ENCODE measurements around the gene DLG1. TPM values are rescaled to one million over a fixed set of nuclear protein-coding genes. Genes with fewer than 3 reads are reported as not detected.
"Not testable (repeated sequence)": the region's sequence is repeated elsewhere in the genome, so short reads cannot be mapped to it uniquely, and the experiment has no call there.

DLG1 gene
- total RNA-seq, 2 donors from 2014 or later = 59.0 to 98.2 TPM

- H3K4me3 ChIP-seq = no peak overlapping the region
- H3K27ac ChIP-seq = no peak overlapping the region
- WGBS = 96% methylated on average over 2 of the region's 2 CpGs
- no peaks in the 10 kb centered on the region for H3K4me1 ChIP-seq (replicated peaks)
- no peaks in the 10 kb centered on the region for H3K36me3 ChIP-seq
- intact Hi-C loops (cut with DNase I) = no loop called here
- DNase-seq (ENCODE audit: low spot score) = no peak
- no peaks in the 10 kb centered on the region for H3K27me3 ChIP-seq (replicated peaks; ENCODE audit: insufficient read depth)
- H3K9me3 ChIP-seq = no peaks in the 10 kb centered on the region
- no peak for TF ChIP-seq CTCF (IDR thresholded peaks at IDR 0.05)
- TF ChIP-seq POLR2A (IDR thresholded peaks at IDR 0.05) = no peak
- no peak for TF ChIP-seq POLR2AphosphoS5 (IDR thresholded peaks at IDR 0.05)
These were observed 12.9 kb downstream of the DLG1 start for GRCh38 chr3:197285557-197285956.

GRCh38 chr3:197283045-197283444 is 15.4 kb downstream of the DLG1 start:
- 92% methylated on average over 2 of the region's 2 CpGs for WGBS
- intact Hi-C loops (cut with DNase I) = no loop called here
- Histone ChIP-seq H3K27ac (no peak overlapping the region), H3K9me3 (no peaks in the 10 kb centered on the region), H3K4me3 (no peak overlapping the region), H3K36me3 (no peaks in the 10 kb centered on the region), H3K27me3 (replicated peaks; ENCODE audit: insufficient read depth) (no peaks in the 10 kb centered on the region), H3K4me1 (replicated peaks) (no peaks in the 10 kb centered on the region)
- TF ChIP-seq POLR2AphosphoS5 (IDR thresholded peaks at IDR 0.05) (no peak), POLR2A (IDR thresholded peaks at IDR 0.05) (no peak), CTCF (IDR thresholded peaks at IDR 0.05) (no peak)
- DNase-seq (ENCODE audit: low spot score) = no peak

GRCh38 chr3:197281849-197282248 is 16.6 kb downstream of the DLG1 start:
- Histone ChIP-seq H3K4me3 (no peak overlapping the region), H3K36me3 (no peaks in the 10 kb centered on the region), H3K27me3 (replicated peaks; ENCODE audit: insufficient read depth) (no peaks in the 10 kb centered on the region), H3K27ac (no peak overlapping the region), H3K4me1 (replicated peaks) (no peaks in the 10 kb centered on the region), H3K9me3 (no peaks in the 10 kb centered on the region)
- WGBS = 98% methylated on average over 1 of the region's 1 CpG
- DNase-seq (ENCODE audit: low spot score) = no peak
- TF ChIP-seq POLR2AphosphoS5 (IDR thresholded peaks at IDR 0.05) (no peak), CTCF (IDR thresholded peaks at IDR 0.05) (no peak), POLR2A (IDR thresholded peaks at IDR 0.05) (no peak)
- intact Hi-C loops (cut with DNase I) = no loop called here

GRCh38 chr3:197280156-197280555 is 18.3 kb downstream of the DLG1 start:
- Histone ChIP-seq H3K4me1 (replicated peaks) (no peaks in the 10 kb centered on the region), H3K4me3 (no peak overlapping the region), H3K9me3 (no peaks in the 10 kb centered on the region), H3K36me3 (no peaks in the 10 kb centered on the region), H3K27me3 (replicated peaks; ENCODE audit: insufficient read depth) (no peaks in the 10 kb centered on the region), H3K27ac (no peak overlapping the region)
- TF ChIP-seq POLR2A (IDR thresholded peaks at IDR 0.05) = no peak
- intact Hi-C loops (cut with DNase I) = no loop called here
- DNase-seq (ENCODE audit: low spot score) = no peak

- DNase-seq (ENCODE audit: low spot score) = no peak
- Histone ChIP-seq H3K4me3 (no peak overlapping the region), H3K9me3 (no peaks in the 10 kb centered on the region), H3K27ac (no peak overlapping the region), H3K27me3 (replicated peaks; ENCODE audit: insufficient read depth) (no peaks in the 10 kb centered on the region), H3K4me1 (replicated peaks) (no peaks in the 10 kb centered on the region), H3K36me3 (no peaks in the 10 kb centered on the region)
- TF ChIP-seq POLR2A (IDR thresholded peaks at IDR 0.05) = no peak
- no peak for TF ChIP-seq CTCF (IDR thresholded peaks at IDR 0.05)
- no peak for TF ChIP-seq POLR2AphosphoS5 (IDR thresholded peaks at IDR 0.05)
- intact Hi-C loops (cut with DNase I) = no loop called here
These were observed 19.5 kb downstream of the DLG1 start for GRCh38 chr3:197278933-197279332.

GRCh38 chr3:197276808-197277207 is 21.6 kb downstream of the DLG1 start:
- WGBS = 96% methylated on average over 8 of the region's 8 CpGs
- H3K4me1 ChIP-seq (replicated peaks); DNase-seq (ENCODE audit: low spot score); H3K27ac ChIP-seq; H3K36me3 ChIP-seq; H3K9me3 ChIP-seq; H3K27me3 ChIP-seq (replicated peaks; ENCODE audit: insufficient read depth); H3K4me3 ChIP-seq; intact Hi-C loops (cut with DNase I): not testable (repeated sequence)
